HCT116 (cell line): ENCODE results near the gene KAZN. TPM values are rescaled to one million over a fixed set of nuclear protein-coding genes. Genes with fewer than 3 reads are reported as not detected.
"Not testable (repeated sequence)": the region's sequence is repeated elsewhere in the genome, so short reads cannot be mapped to it uniquely, and the experiment has no call there.

Experiments
- ATAC-seq: fragments of 200-7000 bp; cut with Tn5 transposase; 2 replicates; pipeline ENCODE4 v1.9.1; 2020; ENCODE audit warnings: mild to moderate bottlenecking, moderate library complexity
- BruUV-seq: library from RNA; stranded (reverse); fragments of 400-500 nt; replicated peaks from 2 replicates; lab custom pipeline; 2021; lab: Mats Ljungman, UMichigan
- CTCF ChIA-PET: fragments of 300-600 bp; sonication (Branson Sonifier 250); formaldehyde crosslinking; loops from one replicate; lab custom pipeline; 2021; ENCODE audit warnings: antibody characterized with exemption; lab: Charles Lee
- POLR2A ChIA-PET: fragments of 300-600, 350-600 bp; sonication (Branson Sonifier 250); formaldehyde crosslinking; loops from one replicate; lab custom pipeline; 2021; ENCODE audit warnings: antibody characterized with exemption; lab: Charles Lee
- RAD21 ChIA-PET, 2 experiments: fragments of 300-600 bp; sonication (Branson Sonifier 250); formaldehyde crosslinking; loops; one replicate each; lab custom pipeline; 2023; ENCODE audit warnings: low total read pairs in 2 of 2; ENCODE audit not compliant: uncharacterized antibody in 2 of 2, unreplicated experiment in 2 of 2, low non-redundant PET in 1 of 2; lab: Charles Lee
- DNase-seq: peaks from one replicate; pipeline ENCODE4 v3.0.0-alpha.2; 2010; ENCODE audit warnings: low read depth, low spot score
- H2AFZ ChIP-seq: fragments of 200-600 bp; shearing (Covaris generic), sonication (generic); 2 replicates; pipeline ENCODE4 v1.6.1; 2017; ENCODE audit warnings: low read depth, mixed run types, mixed read lengths, antibody characterized with exemption, low read length; ENCODE audit not compliant: poor library complexity, severe bottlenecking
- H3K27ac ChIP-seq: 2 replicates; pipeline ENCODE4 v1.5.1; 2012; ENCODE audit warnings: low read depth, low read length
- H3K27me3 ChIP-seq: fragments of 200-600 bp; sonication (generic); 2 replicates; pipeline ENCODE4 v1.6.1; 2016; ENCODE audit warnings: mixed run types, low read length, mixed read lengths; ENCODE audit not compliant: insufficient read depth
- H3K36me3 ChIP-seq, 2 experiments: fragments of 200-500 bp in 1 of 2; fragments of 200-600 bp in 1 of 2; sonication (Bioruptor generic) in 1 of 2; sonication (generic) in 1 of 2; 2 replicates each; pipeline versions ENCODE4 v1.5.1 to v1.6.1; 2014 to 2016; ENCODE audit warnings: low read length in 2 of 2, inconsistent platforms in 1 of 2, mixed read lengths in 1 of 2, mixed run types in 1 of 2; ENCODE audit not compliant: insufficient read depth in 2 of 2, control insufficient read depth in 1 of 2
- H3K4me1 ChIP-seq, 2 experiments: fragments of 200-600 bp in 1 of 2; sonication (generic) in 1 of 2; 2 replicates each; pipeline versions ENCODE4 v1.5.1 to v1.6.1; 2012 to 2017; ENCODE audit warnings: low read length in 2 of 2, inconsistent platforms in 1 of 2, mild to moderate bottlenecking in 1 of 2, mixed read lengths in 1 of 2, mixed run types in 1 of 2, moderate library complexity in 1 of 2; ENCODE audit not compliant: insufficient read depth in 2 of 2, control insufficient read depth in 1 of 2
- H3K4me2 ChIP-seq: fragments of 200-600 bp; sonication (generic); 2 replicates; pipeline ENCODE4 v1.6.1; 2017; ENCODE audit warnings: mixed run types, low read length, mixed read lengths
- H3K4me3 ChIP-seq, 2 experiments: fragments of 200-600 bp in 1 of 2; sonication (generic) in 1 of 2; replicated peaks in 1 of 2; 2 replicates each; pipeline ENCODE4 v1.5.1; 2011 to 2016; ENCODE audit warnings: low read length in 2 of 2, control low read depth in 1 of 2, low read depth in 1 of 2, mild to moderate bottlenecking in 1 of 2, mixed read lengths in 1 of 2, mixed run types in 1 of 2
- H3K79me2 ChIP-seq: fragments of 200-600 bp; sonication (generic); 2 replicates; pipeline ENCODE4 v1.6.1; 2017; ENCODE audit warnings: mild to moderate bottlenecking, mixed run types, low read length, moderate library complexity, mixed read lengths; ENCODE audit not compliant: insufficient read depth
- H3K9ac ChIP-seq: fragments of 200-600 bp; sonication (generic); 2 replicates; pipeline ENCODE4 v1.6.1; 2016; ENCODE audit warnings: low read length, mixed read lengths
- H3K9me2 ChIP-seq: fragments of 200-600 bp; sonication (generic), shearing (Covaris generic); 2 replicates; pipeline ENCODE4 v1.6.1; 2017; ENCODE audit warnings: mixed run types, mild to moderate bottlenecking, moderate library complexity; ENCODE audit not compliant: insufficient read depth
- H3K9me3 ChIP-seq, 2 experiments: fragments of 200-500 bp in 1 of 2; fragments of 200-600 bp in 1 of 2; sonication (Bioruptor generic) in 1 of 2; sonication (generic) in 1 of 2; 2 replicates each; pipeline ENCODE4 v1.6.1; 2014 to 2017; ENCODE audit warnings: low read length in 2 of 2, mixed read lengths in 2 of 2, inconsistent platforms in 1 of 2, low read depth in 1 of 2, mild to moderate bottlenecking in 1 of 2, mixed run types in 1 of 2, moderate library complexity in 1 of 2; ENCODE audit not compliant: control insufficient read depth in 1 of 2, insufficient read depth in 1 of 2
- H4K20me1 ChIP-seq: fragments of 200-600 bp; sonication (generic), shearing (Covaris generic); 2 replicates; pipeline ENCODE4 v1.6.1; 2017; ENCODE audit warnings: mixed run types, mild to moderate bottlenecking, moderate library complexity; ENCODE audit not compliant: insufficient read depth
- EGR1 ChIP-seq: IDR thresholded peaks from 2 replicates; pipeline ENCODE4 v1.6.1; 2012; ENCODE audit warnings: low read depth
- ELF1 ChIP-seq: IDR thresholded peaks from 2 replicates; pipeline ENCODE4 v1.6.1; 2012; ENCODE audit warnings: low read depth, borderline replicate concordance
- EZH2phosphoT487 ChIP-seq: fragments of 200-600 bp; IDR thresholded peaks from 2 replicates; pipeline ENCODE4 v1.6.1; 2018; ENCODE audit warnings: antibody characterized with exemption, borderline replicate concordance
- JUND ChIP-seq: IDR thresholded peaks from 2 replicates; pipeline ENCODE4 v1.6.1; 2012
- MAX ChIP-seq: IDR thresholded peaks from 2 replicates; pipeline ENCODE4 v1.6.1; 2012
- POLR2A ChIP-seq: IDR thresholded peaks from 2 replicates; pipeline ENCODE4 v1.7.0; 2011; ENCODE audit warnings: borderline replicate concordance; ENCODE audit not compliant: insufficient read depth, insufficient read length; ENCODE audit errors: extremely low read depth
- SIN3A ChIP-seq: IDR thresholded peaks from 2 replicates; pipeline ENCODE4 v1.6.1; 2012; ENCODE audit warnings: low read depth
- SP1 ChIP-seq: IDR thresholded peaks from 2 replicates; pipeline ENCODE4 v1.6.1; 2012; ENCODE audit warnings: low read depth
- SRF ChIP-seq: IDR thresholded peaks from 2 replicates; pipeline ENCODE4 v1.6.1; 2012; ENCODE audit warnings: low read depth
- TCF7L2 ChIP-seq: IDR thresholded peaks from 2 replicates; pipeline ENCODE4 v1.7.0; 2011; ENCODE audit warnings: borderline replicate concordance, inconsistent platforms; ENCODE audit not compliant: insufficient read depth, insufficient read length; ENCODE audit errors: extremely low read depth
- ZBTB33 ChIP-seq: IDR thresholded peaks from 2 replicates; pipeline ENCODE4 v1.6.1; 2011; ENCODE audit warnings: mild to moderate bottlenecking, low read length, moderate library complexity; ENCODE audit not compliant: insufficient replicate concordance; ENCODE audit errors: extremely low read depth
- ZFX ChIP-seq: fragments of 450-650 bp; IDR thresholded peaks from 2 replicates; pipeline ENCODE4 v1.6.1; 2017
- ZNF274 ChIP-seq: fragments of 200-500 bp; sonication (Bioruptor generic); IDR thresholded peaks from 2 replicates; pipeline ENCODE4 v1.6.1; 2014; ENCODE audit warnings: mild to moderate bottlenecking, low read depth, low read length, inconsistent platforms
- intact Hi-C: fragments of 100-400 bp; cut with micrococcal nuclease; formaldehyde crosslinking; loops from 2 replicates; pipeline ENCODE4 v1.10.0; 2022
- total RNA-seq: library from RNA; stranded (reverse); gene quantifications from one replicate; pipeline ENCODE4 v1.2.1, GENCODE V29; 2021; ENCODE audit not compliant: unreplicated experiment

The KAZN gene
- total RNA-seq, 1 experiment from 2014 or later, result 13.4 TPM

GRCh38 chr1:15039017-15039648 is 440.6 kb downstream of the KAZN start:
- H2AFZ ChIP-seq, result no peak overlapping the region
- intact Hi-C loops, result loop anchor here (2.0 to 5.0 kb wide), 2 partner anchors 62 to 263 kb away; no protein-coding TSS in a partner anchor
- H4K20me1 ChIP-seq, result no peaks in the 10 kb centered on the region
- no peaks in the 10 kb centered on the region for H3K27me3 ChIP-seq
- no peak overlapping the region for H3K27ac ChIP-seq
- H3K4me2 ChIP-seq, result no peak overlapping the region
- no peaks in the 10 kb centered on the region for H3K36me3 ChIP-seq
- no peak for TF ChIP-seq ZBTB33
- TF ChIP-seq ZNF274, result no peak
- TF ChIP-seq SRF, result no peak
- TF ChIP-seq ZFX, result no peak
- no peak for TF ChIP-seq SP1
- TF ChIP-seq ELF1, result no peak
- RAD21 ChIA-PET, result no interaction called here
- CTCF ChIA-PET, result no interaction called here
- no peak overlapping the region for H3K4me3 ChIP-seq
- no peak overlapping the region for H3K9ac ChIP-seq
- BruUV-seq, result no TSS peak
- H3K4me1 ChIP-seq, result no peaks in the 10 kb centered on the region
- POLR2A ChIA-PET, result no interaction called here
- no peak for ATAC-seq
- no peak for DNase-seq
- H3K9me2 ChIP-seq, result no peaks in the 10 kb centered on the region
- no peaks in the 10 kb centered on the region for H3K9me3 ChIP-seq
- H3K79me2 ChIP-seq, result no peaks in the 10 kb centered on the region

- TF ChIP-seq TCF7L2 (no peak), POLR2A (no peak), EGR1 (no peak), SIN3A (no peak), JUND (no peak), SP1 (no peak), EZH2phosphoT487 (no peak), MAX (no peak)
- TF ChIP-seq, all 23 proteins: peak for 0
- no peak overlapping the region for H3K4me3 ChIP-seq
- H3K4me2 ChIP-seq, result no peak overlapping the region
- CTCF ChIA-PET, result no interaction called here
- DNase-seq, result no peak
- RAD21 ChIA-PET, result no interaction called here
- ATAC-seq, result no peak
- H3K27ac ChIP-seq, result no peak overlapping the region
- H3K9me2 ChIP-seq, result no peaks in the 10 kb centered on the region
- H3K9ac ChIP-seq, result no peak overlapping the region
- no TSS peak for BruUV-seq
- H4K20me1 ChIP-seq, result no peaks in the 10 kb centered on the region
- no peaks in the 10 kb centered on the region for H3K36me3 ChIP-seq
- H3K4me1 ChIP-seq, result no peaks in the 10 kb centered on the region
- no peaks in the 10 kb centered on the region for H3K9me3 ChIP-seq
- no peaks in the 10 kb centered on the region for H3K79me2 ChIP-seq
- no peaks in the 10 kb centered on the region for H3K27me3 ChIP-seq
- H2AFZ ChIP-seq, result no peak overlapping the region
- intact Hi-C loops, result loop anchor here (2.0 to 5.0 kb wide), 2 partner anchors 61 to 262 kb away; no protein-coding TSS in a partner anchor
- POLR2A ChIA-PET, result no interaction called here
Measured at GRCh38 chr1:15039901-15040300, 441.4 kb downstream of the KAZN start.

GRCh38 chr1:15040685-15041084 is 442.2 kb downstream of the KAZN start:
- intact Hi-C loops, H3K9me2 ChIP-seq, H3K4me1 ChIP-seq, H2AFZ ChIP-seq, H3K4me3 ChIP-seq, H3K9me3 ChIP-seq, ATAC-seq, H3K27ac ChIP-seq, H3K36me3 ChIP-seq, H3K27me3 ChIP-seq, H3K79me2 ChIP-seq, DNase-seq, CTCF ChIA-PET, RAD21 ChIA-PET, H4K20me1 ChIP-seq, H3K9ac ChIP-seq, H3K4me2 ChIP-seq, BruUV-seq: not testable (repeated sequence)
- POLR2A ChIA-PET, result interaction anchor here (0.7 kb wide), 1 partner anchor 272 kb away, joined by 3 read pairs; no protein-coding TSS in a partner anchor
